Gastroesophageal sphincter (tissue), 4 donors: ENCODE results near the gene B4GALT5. TPM values are rescaled to one million over a fixed set of nuclear protein-coding genes. Genes with fewer than 3 reads are reported as not detected.

Experiments used
- ATAC-seq: fragments of 150-250 bp; one replicate; pipeline ENCODE4 v1.9.1; 2016; ENCODE audit warnings: mild to moderate bottlenecking, moderate library complexity
- H3K27ac ChIP-seq, 4 donors: fragments of 200-600 bp; sonication (generic) in 3 of 4; 1 replicate in 3 of 4; 2 replicates in 1 of 4; pipeline ENCODE4 v1.5.1; 2016 to 2019
- H3K27me3 ChIP-seq: fragments of 200-600 bp; sonication (generic); one replicate; pipeline ENCODE4 v1.5.1; 2019
- H3K36me3 ChIP-seq, 2 donors: fragments of 200-600 bp; sonication (generic); one replicate each; pipeline ENCODE4 v1.5.1; 2019; ENCODE audit warnings: control low read depth in 1 of 2
- H3K4me1 ChIP-seq, 3 donors: fragments of 200-600 bp; sonication (generic); 1 replicate in 2 of 3; 2 replicates in 1 of 3; pipeline ENCODE4 v1.5.1; 2016 to 2019; ENCODE audit warnings: control low read depth in 2 of 3
- H3K4me3 ChIP-seq, 2 donors: fragments of 200-600 bp; sonication (generic); one replicate each; pipeline ENCODE4 v1.5.1; 2019; ENCODE audit warnings: mild to moderate bottlenecking in 1 of 2, moderate library complexity in 1 of 2
- H3K9me3 ChIP-seq, 3 donors: fragments of 200-600 bp; sonication (generic); one replicate each; pipeline ENCODE4 v1.5.1; 2017 to 2019; ENCODE audit warnings: control low read depth in 2 of 3
- EP300 ChIP-seq: sonication (generic); formaldehyde crosslinking; IDR thresholded peaks from one replicate; pipeline ENCODE4 v1.6.1; 2017; ENCODE audit warnings: antibody characterized with exemption, mild to moderate bottlenecking
- POLR2A ChIP-seq, 2 donors: fragments of 450-650 bp; IDR thresholded peaks; one replicate each; pipeline ENCODE4 v1.6.1; 2017; ENCODE audit warnings: antibody characterized with exemption in 2 of 2, mild to moderate bottlenecking in 2 of 2, moderate library complexity in 1 of 2
- POLR2AphosphoS5 ChIP-seq: sonication (generic); formaldehyde crosslinking; IDR thresholded peaks from one replicate; pipeline ENCODE4 v1.6.1; 2017; ENCODE audit warnings: antibody characterized with exemption
- WGBS, 2 donors: methylation state at CpG; one replicate each; pipeline ENCODE4 v1.1.5; 2018; ENCODE audit warnings: low coverage in 1 of 2; 5-methylcytosine and 5-hydroxymethylcytosine counted together
- total RNA-seq, 4 donors: library from RNA; depleted of rRNA; stranded (reverse); fragments of >200 nt; gene quantifications; one replicate each; pipeline ENCODE4 v1.1.0, GENCODE V29; 2016
- TF ChIP-seq, protein P1 (sequence below), 4 experiments: fragments of 200-600 bp in 2 of 4; fragments of 450-650 bp in 2 of 4; sonication (generic) in 1 of 4; IDR thresholded peaks; one replicate each; pipeline ENCODE4 v1.5.1; 2017 to 2019; ENCODE audit warnings: antibody characterized with exemption in 4 of 4, mild to moderate bottlenecking in 2 of 4, moderate library complexity in 2 of 4

The B4GALT5 gene
- total RNA-seq, 4 donors from 2014 or later = 20.2 to 35.6 (median 28.8) TPM

GRCh38 chr20:49659056-49659455, 54.6 kb downstream of the B4GALT5 start:
- TF ChIP-seq POLR2AphosphoS5 (no peak), EP300 (no peak), POLR2A (IDR thresholded peaks at IDR 0.05) (no peak)
- TF ChIP-seq, protein P1, sequence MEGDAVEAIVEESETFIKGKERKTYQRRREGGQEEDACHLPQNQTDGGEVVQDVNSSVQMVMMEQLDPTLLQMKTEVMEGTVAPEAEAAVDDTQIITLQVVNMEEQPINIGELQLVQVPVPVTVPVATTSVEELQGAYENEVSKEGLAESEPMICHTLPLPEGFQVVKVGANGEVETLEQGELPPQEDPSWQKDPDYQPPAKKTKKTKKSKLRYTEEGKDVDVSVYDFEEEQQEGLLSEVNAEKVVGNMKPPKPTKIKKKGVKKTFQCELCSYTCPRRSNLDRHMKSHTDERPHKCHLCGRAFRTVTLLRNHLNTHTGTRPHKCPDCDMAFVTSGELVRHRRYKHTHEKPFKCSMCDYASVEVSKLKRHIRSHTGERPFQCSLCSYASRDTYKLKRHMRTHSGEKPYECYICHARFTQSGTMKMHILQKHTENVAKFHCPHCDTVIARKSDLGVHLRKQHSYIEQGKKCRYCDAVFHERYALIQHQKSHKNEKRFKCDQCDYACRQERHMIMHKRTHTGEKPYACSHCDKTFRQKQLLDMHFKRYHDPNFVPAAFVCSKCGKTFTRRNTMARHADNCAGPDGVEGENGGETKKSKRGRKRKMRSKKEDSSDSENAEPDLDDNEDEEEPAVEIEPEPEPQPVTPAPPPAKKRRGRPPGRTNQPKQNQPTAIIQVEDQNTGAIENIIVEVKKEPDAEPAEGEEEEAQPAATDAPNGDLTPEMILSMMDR (IDR thresholded peaks at IDR 0.05) = no peak
- Histone ChIP-seq H3K36me3 (peaks cover 2 to 24% of the 10 kb centered on the region in 2 donors), H3K27ac (no peak overlapping the region), H3K4me1 (peaks cover 0 to 53% (median 4%) of the 10 kb centered on the region in 3 donors), H3K4me3 (no peak overlapping the region), H3K27me3 (no peaks in the 10 kb centered on the region), H3K9me3 (no peaks in the 10 kb centered on the region)
- 53 to 55% methylated on average over 3 of the region's 3 CpGs for WGBS, 2 donors
- no peak for ATAC-seq

GRCh38 chr20:49658508-49658907, 55.2 kb downstream of the B4GALT5 start:
- H3K9me3 ChIP-seq = no peaks in the 10 kb centered on the region
- H3K4me1 ChIP-seq = peaks cover 0 to 53% (median 4%) of the 10 kb centered on the region in 3 donors
- WGBS, 2 donors = 80 to 87% methylated on average over 2 of the region's 2 CpGs
- H3K27me3 ChIP-seq = no peaks in the 10 kb centered on the region
- H3K4me3 ChIP-seq = no peak overlapping the region
- no peak for TF ChIP-seq POLR2A (IDR thresholded peaks at IDR 0.05)
- TF ChIP-seq POLR2AphosphoS5 = no peak
- TF ChIP-seq EP300 = no peak
- TF ChIP-seq, protein P1 (IDR thresholded peaks at IDR 0.05) = no peak
- ATAC-seq = no peak
- no peak overlapping the region for H3K27ac ChIP-seq
- peaks cover 4 to 29% of the 10 kb centered on the region in 2 donors for H3K36me3 ChIP-seq

DNA sequence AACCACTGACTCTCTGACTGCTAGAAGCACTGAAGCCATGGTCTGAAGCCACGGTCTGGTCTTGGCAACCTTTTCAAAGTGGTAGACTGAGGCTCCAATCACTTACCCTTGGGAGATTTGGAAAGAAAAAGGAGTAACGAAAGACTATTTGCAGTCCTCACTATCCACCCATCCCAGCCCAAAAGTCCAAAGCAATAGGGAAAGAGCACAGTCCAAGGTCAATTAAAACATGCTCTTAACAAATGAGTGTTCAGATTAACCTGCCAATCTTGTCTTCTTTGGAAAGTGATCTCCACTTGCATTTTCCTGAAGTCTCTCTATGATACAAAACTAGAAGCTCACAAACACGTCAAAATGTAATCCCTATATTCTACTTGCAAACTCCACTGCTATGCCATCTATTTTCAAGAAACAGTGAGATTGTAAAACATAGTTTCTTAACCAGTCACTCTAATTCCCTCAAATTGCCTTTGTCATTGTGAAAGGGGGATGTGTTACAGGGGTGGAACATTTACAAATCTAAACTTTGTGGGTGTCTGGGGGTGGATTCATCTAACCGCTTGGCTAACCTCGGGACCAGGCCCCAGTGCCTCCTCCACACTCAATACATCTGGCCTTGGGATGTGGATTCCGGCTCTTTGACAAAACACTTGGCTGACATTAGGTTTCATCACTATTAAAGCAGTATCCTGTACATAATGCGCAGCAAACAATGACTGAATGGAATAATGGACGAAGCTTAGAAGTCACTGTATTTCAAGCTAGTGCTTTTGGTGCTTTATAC, 56.4 kb downstream of the B4GALT5 start:
- H3K27ac ChIP-seq = no peak overlapping the region
- H3K27me3 ChIP-seq = no peaks in the 10 kb centered on the region
- peaks cover 0 to 52% (median 4%) of the 10 kb centered on the region in 3 donors for H3K4me1 ChIP-seq
- no peak overlapping the region for H3K4me3 ChIP-seq
- ATAC-seq = peak; percentile 82
- TF ChIP-seq POLR2A (IDR thresholded peaks at IDR 0.05) (no peak), POLR2AphosphoS5 (peak; percentile 35)
- WGBS, 2 donors = 59 to 67% methylated on average over 5 to 8 of the region's 8 CpGs
- no peaks in the 10 kb centered on the region for H3K9me3 ChIP-seq
- peaks cover 4 to 41% of the 10 kb centered on the region in 2 donors for H3K36me3 ChIP-seq

DNA sequence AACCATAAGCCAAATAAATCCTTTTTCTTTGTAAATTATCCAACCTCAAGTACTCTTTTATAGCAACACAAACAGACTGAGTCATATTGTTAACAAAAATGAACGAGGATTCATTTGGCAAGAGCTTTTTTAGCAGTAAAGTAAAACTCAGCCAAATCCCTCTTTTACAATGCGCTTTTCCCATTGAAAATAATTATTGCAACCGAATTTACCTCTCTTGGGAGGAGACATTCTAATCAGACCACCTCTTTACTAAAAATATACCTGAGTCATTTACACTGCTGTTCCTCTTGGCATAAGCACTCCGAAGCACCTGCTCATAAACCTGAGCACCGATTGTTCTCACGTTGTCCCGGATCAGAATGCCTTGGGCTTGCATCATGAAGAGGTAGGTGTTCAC, 57.4 kb downstream of the B4GALT5 start:
- H3K4me1 ChIP-seq = peaks cover 0 to 47% (median 4%) of the 10 kb centered on the region in 3 donors
- H3K9me3 ChIP-seq = no peaks in the 10 kb centered on the region
- no peak overlapping the region for H3K27ac ChIP-seq
- H3K27me3 ChIP-seq = no peaks in the 10 kb centered on the region
- ATAC-seq = no peak
- TF ChIP-seq POLR2AphosphoS5 (no peak), EP300 (no peak), POLR2A (IDR thresholded peaks at IDR 0.05) (no peak)
- TF ChIP-seq, protein P1 (IDR thresholded peaks at IDR 0.05) = no peak
- peaks cover 4 to 51% of the 10 kb centered on the region in 2 donors for H3K36me3 ChIP-seq
- 62 to 68% methylated on average over 6 to 7 of the region's 7 CpGs for WGBS, 2 donors
- H3K4me3 ChIP-seq = no peak overlapping the region

DNA sequence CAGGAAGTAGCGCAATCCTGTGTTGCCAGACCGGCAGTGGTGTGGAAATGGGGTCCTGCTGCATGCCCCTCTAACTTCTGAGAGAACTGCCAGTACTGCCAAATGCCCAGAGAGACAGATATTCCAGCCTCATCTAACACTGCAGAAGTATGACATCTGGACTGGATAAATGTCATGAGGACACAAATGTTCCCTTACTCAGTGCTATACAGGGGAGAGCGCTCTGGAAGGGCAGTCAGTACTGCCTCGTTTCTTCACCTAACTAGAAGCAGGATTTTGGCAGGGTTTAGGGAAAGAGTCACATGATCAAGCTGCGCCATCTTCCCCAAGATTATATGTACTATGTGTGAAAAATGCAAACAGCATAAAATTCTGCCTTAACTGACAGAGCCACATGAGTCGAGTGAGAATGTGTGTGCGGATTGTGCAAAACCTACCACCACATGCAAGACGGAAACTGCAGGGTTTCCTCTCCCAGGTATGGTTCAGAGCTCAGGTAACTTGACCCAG, 59.7 kb downstream of the B4GALT5 start:
- H3K4me1 ChIP-seq = peaks cover 0 to 28% (median 4%) of the 10 kb centered on the region in 3 donors
- H3K27me3 ChIP-seq = no peaks in the 10 kb centered on the region
- ATAC-seq = no peak
- H3K4me3 ChIP-seq = no peak overlapping the region
- no peaks in the 10 kb centered on the region for H3K9me3 ChIP-seq
- H3K27ac ChIP-seq = no peak overlapping the region
- 85 to 92% methylated on average over 5 of the region's 8 CpGs for WGBS, 2 donors
- H3K36me3 ChIP-seq = peaks cover 4 to 62% of the 10 kb centered on the region in 2 donors
- TF ChIP-seq EP300 (no peak), POLR2AphosphoS5 (no peak)

DNA sequence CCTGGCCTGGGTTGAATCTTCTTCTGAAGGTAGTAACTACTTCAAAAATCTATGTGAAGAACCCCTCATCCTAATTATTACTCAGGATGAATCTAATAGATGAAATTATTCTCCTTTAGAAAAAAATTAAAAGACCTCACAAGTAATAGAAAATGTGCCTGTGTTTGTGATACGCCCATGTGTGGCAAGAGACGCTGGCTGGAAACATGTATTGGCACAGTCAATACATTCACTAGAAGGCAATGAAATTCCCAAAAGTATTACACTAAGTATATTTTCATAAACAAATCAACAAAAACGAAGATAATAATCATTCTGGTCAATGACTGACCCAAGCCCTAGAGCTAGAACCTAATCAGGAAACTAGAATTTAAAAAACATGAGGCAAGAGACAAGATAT, 64.0 kb downstream of the B4GALT5 start:
- H3K4me3 ChIP-seq = no peak overlapping the region
- no peak overlapping the region for H3K27ac ChIP-seq
- H3K36me3 ChIP-seq = peaks cover 7 to 86% of the 10 kb centered on the region in 2 donors
- H3K4me1 ChIP-seq = no peaks in the 10 kb centered on the region
- ATAC-seq = no peak
- H3K9me3 ChIP-seq = no peaks in the 10 kb centered on the region
- WGBS, 2 donors = 71% methylated on average over 3 of the region's 3 CpGs
- TF ChIP-seq POLR2A (IDR thresholded peaks at IDR 0.05) (no peak), EP300 (no peak), POLR2AphosphoS5 (no peak)
- TF ChIP-seq, protein P1 (IDR thresholded peaks at IDR 0.05) = no peak
- no peaks in the 10 kb centered on the region for H3K27me3 ChIP-seq
